Tibial artery (tissue), 4 donors: ENCODE results near the gene BCAP29.

Experiments used
- DNase-seq, 2 donors: peaks; one replicate each; pipeline ENCODE4 v3.0.0-alpha.2; 2019
- H3K27ac ChIP-seq, 2 donors: fragments of 200-600 bp; sonication (generic) in 1 of 2; 1 replicate in 1 of 2; 2 replicates in 1 of 2; pipeline ENCODE4 v1.5.1; 2018 to 2019; ENCODE audit warnings: mild to moderate bottlenecking in 1 of 2
- H3K27me3 ChIP-seq, 2 donors: fragments of 200-600 bp; sonication (generic) in 1 of 2; one replicate each; pipeline versions ENCODE4 v1.5.1 to v1.6.0; 2016 to 2019
- H3K36me3 ChIP-seq, 3 donors: fragments of 200-600 bp; sonication (generic) in 2 of 3; one replicate each; pipeline ENCODE4 v1.5.1; 2016 to 2019; ENCODE audit warnings: mild to moderate bottlenecking in 2 of 3
- H3K4me1 ChIP-seq, 4 donors: fragments of 200-600 bp; sonication (generic) in 2 of 4; 1 replicate in 3 of 4; 2 replicates in 1 of 4; pipeline ENCODE4 v1.5.1; 2016 to 2019
- H3K4me3 ChIP-seq, 2 donors: fragments of 200-600 bp; sonication (generic) in 1 of 2; 1 replicate in 1 of 2; 2 replicates in 1 of 2; pipeline ENCODE4 v1.5.1; 2018 to 2019; ENCODE audit warnings: mild to moderate bottlenecking in 2 of 2
- H3K9me3 ChIP-seq, 3 donors: fragments of 200-600 bp; sonication (generic) in 1 of 3; one replicate each; pipeline ENCODE4 v1.5.1; 2016 to 2019
- CTCF ChIP-seq, 2 experiments: fragments of 200-600 bp in 1 of 2; fragments of 450-650 bp in 1 of 2; IDR thresholded peaks; one replicate each; pipeline ENCODE4 v1.5.1; 2017 to 2019; ENCODE audit warnings: antibody characterized with exemption in 2 of 2, mild to moderate bottlenecking in 1 of 2, moderate library complexity in 1 of 2
- intact Hi-C: fragments of 100-400 bp; cut with DNase I; formaldehyde crosslinking; loops from one replicate; pipeline ENCODE4 v1.15.0; 2023; ENCODE audit warnings: low total_unique reads

Gene BCAP29

GRCh38 chr7:107543338-107543993 lies 36.6 kb upstream of the BCAP29 start:
- H3K4me3 ChIP-seq = no peak overlapping the region
- H3K27ac ChIP-seq = no peak overlapping the region
- no peaks in the 10 kb centered on the region for H3K27me3 ChIP-seq
- peaks cover 0 to 10% (median 0%) of the 10 kb centered on the region in 3 donors for H3K9me3 ChIP-seq
- H3K36me3 ChIP-seq = peaks cover 30 to 67% (median 47%) of the 10 kb centered on the region in 3 donors
- intact Hi-C loops = no loop called here
- no peak for TF ChIP-seq CTCF (IDR thresholded peaks at IDR 0.05)
- DNase-seq = no peak
- H3K4me1 ChIP-seq = no peaks in the 10 kb centered on the region

- peaks cover 0 to 10% (median 0%) of the 10 kb centered on the region in 3 donors for H3K9me3 ChIP-seq
- H3K27me3 ChIP-seq = no peaks in the 10 kb centered on the region
- no peak overlapping the region for H3K27ac ChIP-seq
- no peak for DNase-seq
- H3K36me3 ChIP-seq = peaks cover 30 to 61% (median 47%) of the 10 kb centered on the region in 3 donors
- H3K4me1 ChIP-seq = no peaks in the 10 kb centered on the region
- TF ChIP-seq CTCF (IDR thresholded peaks at IDR 0.05) = no peak
- intact Hi-C loops = no loop called here
- H3K4me3 ChIP-seq = no peak overlapping the region
These were observed 35.0 kb upstream of the BCAP29 start for GRCh38 chr7:107544848-107545591.

- DNase-seq = no peak
- Histone ChIP-seq H3K4me1 (no peaks in the 10 kb centered on the region), H3K4me3 (no peak overlapping the region), H3K27me3 (no peaks in the 10 kb centered on the region), H3K27ac (no peak overlapping the region), H3K36me3 (peaks cover 34 to 50% (median 42%) of the 10 kb centered on the region in 3 donors), H3K9me3 (no peaks in the 10 kb centered on the region)
- intact Hi-C loops = no loop called here
- no peak for TF ChIP-seq CTCF (IDR thresholded peaks at IDR 0.05)
These were observed 28.1 kb upstream of the BCAP29 start for GRCh38 chr7:107551936-107552335.

GRCh38 chr7:107555893-107556292 lies 24.2 kb upstream of the BCAP29 start:
- H3K36me3 ChIP-seq = peaks cover 23 to 50% (median 27%) of the 10 kb centered on the region in 3 donors
- no peak for DNase-seq
- no peaks in the 10 kb centered on the region for H3K9me3 ChIP-seq
- H3K27ac ChIP-seq = no peak overlapping the region
- intact Hi-C loops = no loop called here
- H3K27me3 ChIP-seq = no peaks in the 10 kb centered on the region
- no peak overlapping the region for H3K4me3 ChIP-seq
- peaks cover 0 to 18% (median 3%) of the 10 kb centered on the region in 4 donors for H3K4me1 ChIP-seq
- no peak for TF ChIP-seq CTCF (IDR thresholded peaks at IDR 0.05)

GRCh38 chr7:107559864-107560263 lies 20.2 kb upstream of the BCAP29 start:
- H3K27ac ChIP-seq = no peak overlapping the region

More at GRCh38 chr7:107559864-107560263, 20.2 kb upstream of the BCAP29 start:
- H3K4me1 ChIP-seq = peaks cover 0 to 47% (median 22%) of the 10 kb centered on the region in 4 donors
- H3K27me3 ChIP-seq = no peaks in the 10 kb centered on the region
- no peaks in the 10 kb centered on the region for H3K9me3 ChIP-seq
- intact Hi-C loops = no loop called here
- DNase-seq = no peak
- H3K36me3 ChIP-seq = peaks cover 11 to 31% (median 12%) of the 10 kb centered on the region in 3 donors
- TF ChIP-seq CTCF (IDR thresholded peaks at IDR 0.05) = no peak
- no peak overlapping the region for H3K4me3 ChIP-seq
